Dermis lymphatic vessel endothelial cell (primary cell): ENCODE data around the gene C16orf90. TPM values are rescaled to one million over a fixed set of nuclear protein-coding genes. Genes with fewer than 3 reads are reported as not detected.

Source experiments
- total RNA-seq: library from RNA; depleted of rRNA; stranded (reverse); fragments of >200 nt; gene quantifications from 2 replicates; pipeline ENCODE4 v1.2.1, GENCODE V29; 2014

C16orf90 gene, protein sequence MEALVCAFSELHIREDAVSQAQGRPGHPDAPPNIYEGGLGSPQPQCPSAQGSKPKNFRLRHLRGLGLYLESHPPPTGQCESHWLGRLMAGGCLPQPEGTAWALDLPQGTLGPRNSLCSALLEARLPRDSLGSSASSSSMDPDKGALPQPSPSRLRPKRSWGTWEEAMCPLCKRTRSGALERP
- not detected in 2 replicates for total RNA-seq

DNA sequence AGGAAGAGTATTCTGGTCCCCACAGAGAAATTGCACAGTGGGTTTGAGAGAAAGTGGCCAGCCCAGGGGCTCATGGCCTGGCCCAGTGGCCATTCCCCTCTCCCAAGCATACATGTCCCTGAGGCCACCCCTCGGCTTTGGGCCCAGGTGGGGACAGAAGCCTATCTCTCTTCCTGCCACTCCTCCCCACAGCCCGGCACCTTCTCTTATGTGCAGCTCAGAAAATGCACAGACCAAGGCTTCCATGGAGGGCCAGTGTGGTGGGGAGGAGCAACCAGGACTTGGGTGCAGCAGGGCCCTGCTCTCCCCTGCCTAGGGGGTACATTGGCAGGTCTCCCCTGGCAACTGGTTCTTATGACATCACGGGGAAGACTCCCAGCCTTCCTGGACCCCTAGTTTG is at the start of gene C16orf90:
Gene C16orf90 (minus strand): TSS at position 314 of the 400 bp plus-strand sequence. CDS start 68 bp downstream, at position 246.

Other genes starting within 250 kb of the C16orf90 start
- not detected in 2 replicates for gene MEFV, start 238.9 kb downstream of the C16orf90 start, total RNA-seq
- gene ZNF263, start 212.0 kb downstream of the C16orf90 start, total RNA-seq, result 49.3 and 52.3 TPM in 2 replicates
- gene TIGD7, start 190.1 kb downstream of the C16orf90 start, total RNA-seq, result 4.4 TPM in 2 replicates
- gene ZNF75A, start 190.0 kb downstream of the C16orf90 start, total RNA-seq, result 18.1 and 19.0 TPM in 2 replicates
- 0.09 and 0.11 TPM in 2 replicates for gene OR2C1, start 139.6 kb downstream of the C16orf90 start, total RNA-seq
- 10.1 and 12.2 TPM in 2 replicates for gene ZSCAN32, start 94.5 kb downstream of the C16orf90 start, total RNA-seq
- 5.1 and 6.2 TPM in 2 replicates for gene ZNF174, start 94.3 kb downstream of the C16orf90 start, total RNA-seq
- 2.8 and 2.9 TPM in 2 replicates for gene ZNF597, start 52.0 kb downstream of the C16orf90 start, total RNA-seq
- gene NAA60, start 51.8 kb downstream of the C16orf90 start, total RNA-seq, result 13.1 and 13.7 TPM in 2 replicates
- 8.1 and 12.8 TPM in 2 replicates for gene CLUAP1, start 5.5 kb upstream of the C16orf90 start, total RNA-seq
- 4.0 and 13.4 TPM in 2 replicates for gene NLRC3, start 81.9 kb upstream of the C16orf90 start, total RNA-seq
- gene SLX4, start 116.1 kb upstream of the C16orf90 start, total RNA-seq, result 0.98 and 2.1 TPM in 2 replicates
- 6.0 and 14.2 TPM in 2 replicates for gene DNASE1, start 159.2 kb upstream of the C16orf90 start, total RNA-seq
- 35.1 and 66.7 TPM in 2 replicates for gene TRAP1, start 222.0 kb upstream of the C16orf90 start, total RNA-seq